Esophagus muscularis mucosa (tissue), 4 donors: ENCODE data around the gene GMPR2. TPM values are rescaled to one million over a fixed set of nuclear protein-coding genes. Genes with fewer than 3 reads are reported as not detected.

Experiments used
- DNase-seq: peaks from one replicate; pipeline ENCODE4 v3.0.0-alpha.2; 2017; ENCODE audit errors: extremely low spot score
- H3K27ac ChIP-seq, 4 donors: fragments of 200-600 bp; sonication (generic); replicated peaks in 1 of 4; 1 replicate in 3 of 4; 2 replicates in 1 of 4; pipeline ENCODE4 v1.5.1; 2016 to 2019; ENCODE audit warnings: mild to moderate bottlenecking in 1 of 4
- H3K27me3 ChIP-seq, 4 donors: fragments of 200-600 bp; sonication (generic); one replicate each; pipeline versions ENCODE4 v1.5.1 to v1.6.0; 2016 to 2019
- H3K36me3 ChIP-seq, 4 donors: fragments of 200-600 bp; sonication (generic); one replicate each; pipeline ENCODE4 v1.5.1; 2016 to 2019
- H3K4me1 ChIP-seq, 4 donors: fragments of 200-600 bp; sonication (generic); one replicate each; pipeline ENCODE4 v1.5.1; 2016 to 2019
- H3K4me3 ChIP-seq, 4 donors: fragments of 200-600 bp; sonication (generic); 1 replicate in 2 of 4; 2 replicates in 2 of 4; pipeline ENCODE4 v1.5.1; 2016 to 2019; ENCODE audit warnings: mild to moderate bottlenecking in 4 of 4, moderate library complexity in 1 of 4
- H3K9me3 ChIP-seq, 4 donors: fragments of 200-600 bp; sonication (generic); 1 replicate in 3 of 4; 2 replicates in 1 of 4; pipeline ENCODE4 v1.5.1; 2016 to 2019
- CTCF ChIP-seq, 3 experiments: fragments of 200-600 bp in 2 of 3; fragments of 450-650 bp in 1 of 3; sonication (generic) in 2 of 3; IDR thresholded peaks; one replicate each; pipeline ENCODE4 v1.5.1; 2017 to 2019; ENCODE audit warnings: antibody characterized with exemption in 3 of 3, mild to moderate bottlenecking in 2 of 3, moderate library complexity in 1 of 3
- EP300 ChIP-seq: sonication (generic); formaldehyde crosslinking; IDR thresholded peaks from one replicate; pipeline ENCODE4 v1.6.1; 2017; ENCODE audit warnings: antibody characterized with exemption
- POLR2A ChIP-seq: fragments of 450-650 bp; IDR thresholded peaks from one replicate; pipeline ENCODE4 v1.6.1; 2017; ENCODE audit warnings: antibody characterized with exemption, moderate library complexity, mild to moderate bottlenecking, low read depth
- POLR2AphosphoS5 ChIP-seq, 2 donors: sonication (generic); formaldehyde crosslinking; IDR thresholded peaks; one replicate each; pipeline ENCODE4 v1.6.1; 2017; ENCODE audit warnings: antibody characterized with exemption in 2 of 2
- WGBS: methylation state at CpG from one replicate; pipeline ENCODE4 v1.1.5; 2018; 5-methylcytosine and 5-hydroxymethylcytosine counted together
- intact Hi-C: fragments of 100-400 bp; cut with DNase I; formaldehyde crosslinking; loops from one replicate; pipeline ENCODE4 v1.15.1; 2023
- total RNA-seq, 4 donors: library from RNA; depleted of rRNA; stranded (reverse); fragments of >200 nt; gene quantifications; one replicate each; pipeline versions ENCODE4 v1.1.0 to v1.2.1, GENCODE V29; 2016

GMPR2 gene
- total RNA-seq, 4 donors from 2014 or later, result 43.1 to 53.4 (median 50.5) TPM

DNA sequence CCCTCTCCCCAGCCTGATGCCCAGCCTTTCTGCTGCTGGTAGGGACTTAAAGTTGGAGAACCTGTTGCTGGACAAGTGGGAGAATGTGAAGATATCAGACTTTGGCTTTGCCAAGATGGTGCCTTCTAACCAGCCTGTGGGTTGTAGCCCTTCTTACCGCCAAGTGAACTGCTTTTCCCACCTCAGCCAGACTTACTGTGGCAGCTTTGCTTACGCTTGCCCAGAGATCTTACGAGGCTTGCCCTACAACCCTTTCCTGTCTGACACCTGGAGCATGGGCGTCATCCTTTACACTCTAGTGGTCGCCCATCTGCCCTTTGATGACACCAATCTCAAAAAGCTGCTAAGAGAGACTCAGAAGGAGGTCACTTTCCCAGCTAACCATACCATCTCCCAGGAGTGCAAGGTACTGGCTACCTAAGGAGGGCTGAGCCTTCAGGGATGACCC lies 25.6 kb upstream of the GMPR2 start:
- intact Hi-C loops, result no loop called here
- WGBS, result 93% methylated on average over 5 of the region's 5 CpGs
- Histone ChIP-seq H3K4me1 (peaks cover under 1 to 23% (median 11%) of the 10 kb centered on the region in 4 donors), H3K36me3 (peaks cover 17 to 90% (median 59%) of the 10 kb centered on the region in 4 donors), H3K4me3 (no peak overlapping the region), H3K9me3 (no peaks in the 10 kb centered on the region), H3K27ac (no peak overlapping the region), H3K27me3 (no peaks in the 10 kb centered on the region)
- no peak for TF ChIP-seq POLR2AphosphoS5 (IDR thresholded peaks at IDR 0.05)
- no peak for TF ChIP-seq CTCF (IDR thresholded peaks at IDR 0.05)
- no peak for TF ChIP-seq POLR2A
- TF ChIP-seq EP300, result no peak
- no peak for DNase-seq

DNA sequence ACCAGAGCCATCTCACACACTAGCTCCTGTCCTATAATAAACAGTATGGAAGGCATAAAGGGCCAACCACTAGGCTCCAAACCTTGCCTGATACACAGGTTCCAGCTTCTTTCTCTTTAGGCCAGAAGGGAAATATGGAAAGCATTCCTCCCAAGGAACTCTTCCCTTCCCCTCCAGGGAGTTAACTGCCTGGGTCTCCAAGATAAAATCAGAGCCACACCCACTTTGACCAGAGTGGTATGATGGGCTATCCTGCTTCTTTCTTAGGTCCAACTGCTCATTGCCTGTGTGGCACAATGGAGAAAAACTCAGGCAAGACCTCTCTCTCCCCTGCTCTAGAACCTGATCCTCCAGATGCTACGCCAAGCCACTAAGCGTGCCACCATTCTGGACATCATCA lies 25.1 kb upstream of the GMPR2 start:
- no peak for DNase-seq
- Histone ChIP-seq H3K27ac (no peak overlapping the region), H3K36me3 (peaks cover 17 to 86% (median 59%) of the 10 kb centered on the region in 4 donors), H3K27me3 (no peaks in the 10 kb centered on the region), H3K4me1 (peaks cover 5 to 28% (median 16%) of the 10 kb centered on the region in 4 donors), H3K9me3 (no peaks in the 10 kb centered on the region), H3K4me3 (no peak overlapping the region)
- WGBS, result 95% methylated on average over 2 of the region's 2 CpGs
- intact Hi-C loops, result no loop called here
- TF ChIP-seq EP300 (no peak), POLR2AphosphoS5 (IDR thresholded peaks at IDR 0.05) (no peak), CTCF (IDR thresholded peaks at IDR 0.05) (no peak), POLR2A (no peak)

GRCh38 chr14:24211311-24211710 lies 21.4 kb upstream of the GMPR2 start:
- intact Hi-C loops, result no loop called here
- Histone ChIP-seq H3K4me1 (peaks cover 26 to 54% (median 42%) of the 10 kb centered on the region in 4 donors), H3K27ac (no peak overlapping the region), H3K9me3 (no peaks in the 10 kb centered on the region), H3K4me3 (no peak overlapping the region), H3K27me3 (peaks cover 0 to 6% (median 0%) of the 10 kb centered on the region in 4 donors), H3K36me3 (peaks cover 13 to 52% (median 47%) of the 10 kb centered on the region in 4 donors)
- no peak for TF ChIP-seq POLR2A
- no peak for TF ChIP-seq EP300
- no peak for TF ChIP-seq CTCF (IDR thresholded peaks at IDR 0.05)
- no peak for TF ChIP-seq POLR2AphosphoS5 (IDR thresholded peaks at IDR 0.05)
- DNase-seq, result no peak
- WGBS, result 84% methylated on average over 6 of the region's 6 CpGs

DNA sequence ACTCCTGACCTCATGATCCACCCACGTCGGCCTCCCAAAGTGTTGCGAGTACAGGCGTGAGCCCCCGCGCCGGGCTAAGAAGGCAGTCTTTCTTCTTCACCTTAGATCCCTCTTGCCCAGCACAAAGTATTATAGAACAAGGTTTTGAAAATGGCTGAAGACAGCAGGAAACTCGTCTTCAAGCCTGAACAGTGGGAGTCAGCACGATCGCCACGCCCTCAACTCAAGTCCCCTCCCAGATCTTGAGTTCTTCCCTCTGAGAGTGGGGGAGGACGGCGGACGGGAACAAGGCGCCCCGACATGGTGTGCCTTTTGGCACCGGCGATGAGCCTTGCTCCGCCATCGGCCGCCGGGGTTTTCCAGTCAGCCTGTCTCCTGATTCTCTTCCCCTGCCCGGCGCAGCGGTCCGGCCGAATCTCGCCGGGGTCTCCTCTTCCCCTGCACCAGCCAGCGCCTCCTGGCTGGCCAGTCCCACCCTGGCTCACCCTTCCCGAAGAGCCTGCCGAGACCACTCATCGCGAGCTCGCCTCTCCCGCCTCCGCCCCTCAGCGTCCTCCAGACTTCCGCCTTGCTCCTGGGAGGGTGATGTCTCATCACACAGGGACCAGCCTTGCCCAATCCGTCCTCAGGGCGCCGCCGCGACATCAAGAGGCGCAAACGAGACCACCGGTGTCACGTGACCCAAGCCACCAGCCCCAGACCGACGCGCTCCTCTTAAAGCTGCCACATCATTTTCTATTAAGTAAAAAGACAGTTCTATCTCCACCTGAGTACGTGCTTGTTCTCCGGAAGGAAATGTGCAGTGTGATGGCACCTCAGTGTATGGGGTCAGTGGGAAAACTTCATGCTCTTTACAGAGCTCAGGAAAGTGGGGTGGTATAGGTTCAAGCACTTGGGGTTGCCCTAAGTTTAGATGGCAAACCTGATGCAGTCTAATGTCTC lies 19.5 kb upstream of the GMPR2 start, which contains the start of gene CHMP4A:
Gene CHMP4A (minus strand): TSS at position 565 of the 942 bp plus-strand sequence. CDS start 49 bp downstream, at position 516.
- Histone ChIP-seq H3K4me1 (peaks cover 26 to 56% (median 43%) of the 10 kb centered on the region in 4 donors), H3K9me3 (no peaks in the 10 kb centered on the region), H3K27me3 (peaks cover 0 to 6% (median 0%) of the 10 kb centered on the region in 4 donors), H3K27ac (peak within 1 kb of the TSS; percentile 92 to 99 (median 96)), H3K4me3 (peak within 1 kb of the TSS; percentile 75 to 97 (median 81)), H3K36me3 (peaks cover 12 to 50% (median 44%) of the 10 kb centered on the region in 4 donors)
- WGBS, result 1% methylated on average over 21 of the region's 53 CpGs
- intact Hi-C loops, result loop anchor here (2.0 kb wide), 1 partner anchor 18 kb away; the partner anchor contains the start of gene TM9SF1
- peak; percentile 100 for DNase-seq
- TF ChIP-seq CTCF (IDR thresholded peaks at IDR 0.05), result peak in 1 of 3 experiments; percentile 26
- TF ChIP-seq POLR2AphosphoS5 (IDR thresholded peaks at IDR 0.05), result peak; percentile 99
- peak; percentile 89 for TF ChIP-seq POLR2A
- no peak for TF ChIP-seq EP300
